ENCODE results near the gene ASTL.
"Not testable (repeated sequence)": the region's sequence is repeated elsewhere in the genome, so short reads cannot be mapped to it uniquely, and the experiment has no call there.

ASTL gene

GRCh38 chr2:96142217-96143113, 4.2 kb upstream of the ASTL start:
- CTCF ChIA-PET = interaction anchor here (0.9 to 10.0 kb wide), 4 partner anchors 12 to 122 kb away, joined by 3 to 142 read pairs (median 4); partner anchors contain the start of gene ADRA2B
- H3K27ac ChIP-seq (ENCODE audit: extremely low read depth, low read depth, low read length) = no peak overlapping the region
- peak; percentile 52 for TF ChIP-seq EGR2 (tag by site-specific recombination; IDR thresholded peaks at IDR 0.05; ENCODE audit: low read depth)
- TF ChIP-seq GFI1B (tag by site-specific recombination; IDR thresholded peaks at IDR 0.05) = no peak
- peak; percentile 55; the same call in 1 of the 2 replicates for TF ChIP-seq REST (tag by site-specific recombination; IDR thresholded peaks at IDR 0.05)
- TF ChIP-seq ZFHX2 (tag by site-specific recombination; conservative IDR thresholded peaks at IDR 0.05) = peak; percentile 70
- H3K4me3 ChIP-seq (ENCODE audit: low read depth, low read length) = no peak overlapping the region
- POLR2A ChIA-PET = no interaction called here
- no peaks in the 10 kb centered on the region for H3K9me3 ChIP-seq (ENCODE audit: control insufficient read depth, insufficient read depth, low read depth, low read length)
- H3K36me3 ChIP-seq (ENCODE audit: control insufficient read depth in 2 of 2, insufficient read depth in 1 of 2, low read length in 2 of 2) = no peaks in the 10 kb centered on the region
- no peaks in the 10 kb centered on the region for H3K4me1 ChIP-seq (ENCODE audit: control insufficient read depth, insufficient read depth, low read length)

DNA sequence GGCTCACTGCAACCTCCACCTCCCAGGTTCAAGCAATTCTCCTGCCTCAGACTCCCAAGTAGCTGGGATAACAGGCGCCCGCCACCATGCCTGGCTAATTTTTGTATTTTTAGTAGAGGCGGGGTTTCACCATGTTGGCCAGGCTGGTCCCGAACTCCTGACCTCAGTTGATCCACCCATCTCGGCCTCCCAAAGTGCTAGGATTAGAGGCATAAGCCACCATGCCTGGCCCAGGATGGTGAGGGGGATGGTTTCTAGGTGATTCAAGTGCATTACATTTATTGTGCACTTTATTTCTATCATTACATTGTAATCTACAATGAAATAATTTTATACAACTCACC, 3.3 kb upstream of the ASTL start:
- POLR2A ChIA-PET; H3K4me3 ChIP-seq (ENCODE audit: low read depth, low read length); H3K27ac ChIP-seq (ENCODE audit: extremely low read depth, low read depth, low read length); H3K36me3 ChIP-seq (ENCODE audit: control insufficient read depth in 2 of 2, insufficient read depth in 1 of 2, low read length in 2 of 2); H3K9me3 ChIP-seq (ENCODE audit: control insufficient read depth, insufficient read depth, low read depth, low read length); H3K4me1 ChIP-seq (ENCODE audit: control insufficient read depth, insufficient read depth, low read length): not testable (repeated sequence)
- CTCF ChIA-PET = interaction anchor here (0.9 to 10.0 kb wide), 4 partner anchors 11 to 123 kb away, joined by 3 to 142 read pairs (median 4); partner anchors contain the start of gene ADRA2B

GRCh38 chr2:96140941-96141623, 2.8 kb upstream of the ASTL start:
- POLR2A ChIA-PET = no interaction called here
- Histone ChIP-seq H3K9me3 (ENCODE audit: control insufficient read depth, insufficient read depth, low read depth, low read length) (no peaks in the 10 kb centered on the region), H3K36me3 (ENCODE audit: control insufficient read depth in 2 of 2, insufficient read depth in 1 of 2, low read length in 2 of 2) (no peaks in the 10 kb centered on the region), H3K4me3 (ENCODE audit: low read depth, low read length) (no peak overlapping the region), H3K4me1 (ENCODE audit: control insufficient read depth, insufficient read depth, low read length) (no peaks in the 10 kb centered on the region), H3K27ac (ENCODE audit: extremely low read depth, low read depth, low read length) (no peak overlapping the region)
- CTCF ChIA-PET = interaction anchor here (0.9 to 10.0 kb wide), 5 partner anchors 10 to 124 kb away, joined by 3 to 142 read pairs (median 4); no protein-coding TSS in a partner anchor
- TF ChIP-seq ZNF529 (tag by site-specific recombination; IDR thresholded peaks at IDR 0.05; ENCODE audit: insufficient replicate concordance) = no peak
- no peak for TF ChIP-seq ZNF133 (tag by site-specific recombination; IDR thresholded peaks at IDR 0.05)
- no peak for TF ChIP-seq ZNF549 (tag by site-specific recombination; IDR thresholded peaks at IDR 0.05)
- no peak for TF ChIP-seq GLI4 (tag by site-specific recombination; IDR thresholded peaks at IDR 0.05)

GRCh38 chr2:96139181-96139758, 968 bp upstream of the ASTL start:
- Histone ChIP-seq H3K4me3 (ENCODE audit: low read depth, low read length) (no peak overlapping the region), H3K27ac (ENCODE audit: extremely low read depth, low read depth, low read length) (no peak overlapping the region), H3K36me3 (ENCODE audit: control insufficient read depth in 2 of 2, insufficient read depth in 1 of 2, low read length in 2 of 2) (no peaks in the 10 kb centered on the region), H3K4me1 (ENCODE audit: control insufficient read depth, insufficient read depth, low read length) (no peaks in the 10 kb centered on the region), H3K9me3 (ENCODE audit: control insufficient read depth, insufficient read depth, low read depth, low read length) (no peaks in the 10 kb centered on the region)
- ChIA-PET POLR2A (interaction anchor here (1.0 to 2.2 kb wide), 3 partner anchors 22 to 125 kb away, joined by 3 to 8 read pairs (median 3); no protein-coding TSS in a partner anchor), CTCF (interaction anchor here (0.6 to 10.0 kb wide), 19 partner anchors 9 to 1094 kb away, joined by 3 to 142 read pairs (median 4); partner anchors contain the start of genes CIAO1 and TMEM127)
- no peak for TF ChIP-seq ZSCAN30 (tag by site-specific recombination; IDR thresholded peaks at IDR 0.05)

All from HEK293 (cell line).